G401 (cell line): ENCODE results near the gene AMOTL1. TPM values are rescaled to one million over a fixed set of nuclear protein-coding genes. Genes with fewer than 3 reads are reported as not detected.
"Not testable (repeated sequence)": the region's sequence is repeated elsewhere in the genome, so short reads cannot be mapped to it uniquely, and the experiment has no call there.

ENCODE experiments used
- DNase-seq: peaks from one replicate; pipeline ENCODE4 v3.0.0-alpha.2; 2015; ENCODE audit warnings: low spot score
- in situ Hi-C: cut with HindIII; loops from 2 replicates; pipeline ENCODE4 v1.10.0; 2016; ENCODE audit warnings: low sequenced_read_pairs, mixed read lengths
- total RNA-seq: library from RNA; depleted of rRNA; stranded (reverse); fragments of >200 nt; shearing (Covaris generic); gene quantifications from 2 replicates; pipeline ENCODE4 v1.2.3, GENCODE V29; 2014

The AMOTL1 gene
- total RNA-seq, 1 experiment from 2014 or later = 45.9 TPM

GRCh38 chr11:94835594-94835927 lies 67.4 kb downstream of the AMOTL1 start:
- no peak for DNase-seq
- in situ Hi-C loops = no loop called here

- no peak for DNase-seq
- in situ Hi-C loops = no loop called here
These were observed 69.2 kb downstream of the AMOTL1 start for GRCh38 chr11:94837317-94837716.

- in situ Hi-C loops = no loop called here
- DNase-seq = no peak
These were observed 70.0 kb downstream of the AMOTL1 start for GRCh38 chr11:94838027-94838731.

- DNase-seq = no peak
- in situ Hi-C loops = no loop called here
These were observed 72.1 kb downstream of the AMOTL1 start for GRCh38 chr11:94840209-94840608.

GRCh38 chr11:94844031-94844430 lies 75.9 kb downstream of the AMOTL1 start:
- in situ Hi-C loops = no loop called here
- DNase-seq = no peak

- in situ Hi-C loops = no loop called here
- DNase-seq = no peak
These were observed 77.5 kb downstream of the AMOTL1 start for GRCh38 chr11:94845622-94846021.

GRCh38 chr11:94849839-94850238 lies 81.7 kb downstream of the AMOTL1 start:
- in situ Hi-C loops = no loop called here
- DNase-seq = no peak

GRCh38 chr11:94851864-94852636 lies 83.9 kb downstream of the AMOTL1 start:
- peak; percentile 58 for DNase-seq
- in situ Hi-C loops = no loop called here

- in situ Hi-C loops, DNase-seq: not testable (repeated sequence)
These were observed 85.1 kb downstream of the AMOTL1 start for GRCh38 chr11:94853288-94853687.

GRCh38 chr11:94853836-94854235 lies 85.7 kb downstream of the AMOTL1 start:
- in situ Hi-C loops = no loop called here
- DNase-seq = peak; percentile 77

GRCh38 chr11:94854770-94855633 lies 86.8 kb downstream of the AMOTL1 start:
- in situ Hi-C loops = no loop called here
- no peak for DNase-seq

GRCh38 chr11:94855666-94856065 lies 87.5 kb downstream of the AMOTL1 start:
- peak; percentile 23 for DNase-seq
- in situ Hi-C loops = no loop called here

GRCh38 chr11:94856443-94856842 lies 88.3 kb downstream of the AMOTL1 start:
- no peak for DNase-seq
- in situ Hi-C loops = no loop called here

- DNase-seq = no peak
- in situ Hi-C loops = no loop called here
These were observed 89.2 kb downstream of the AMOTL1 start for GRCh38 chr11:94857337-94857736.

GRCh38 chr11:94858012-94858705 lies 90.0 kb downstream of the AMOTL1 start:
- in situ Hi-C loops = no loop called here
- DNase-seq = peak; percentile 13

GRCh38 chr11:94860333-94860732 lies 92.2 kb downstream of the AMOTL1 start:
- DNase-seq = no peak
- in situ Hi-C loops = no loop called here

- no peak for DNase-seq
- in situ Hi-C loops = no loop called here
These were observed 93.2 kb downstream of the AMOTL1 start for GRCh38 chr11:94861306-94861845.

GRCh38 chr11:94862926-94863880 lies 95.0 kb downstream of the AMOTL1 start:
- no peak for DNase-seq
- in situ Hi-C loops = no loop called here
